Neural cell (in vitro differentiated cells): ENCODE results near the gene MYCN. TPM values are rescaled to one million over a fixed set of nuclear protein-coding genes. Genes with fewer than 3 reads are reported as not detected.

Experiments
- H2AFZ ChIP-seq: fragments of 200-600, 300-800 bp; sonication (generic), shearing (Covaris generic); 2 replicates; pipeline ENCODE4 v1.6.0; 2014; ENCODE audit warnings: low read depth, mild to moderate bottlenecking, antibody characterized with exemption, low read length, moderate library complexity
- H3F3A ChIP-seq: fragments of 200-600 bp; shearing (Covaris generic); 2 replicates; pipeline ENCODE4 v1.6.1; 2016; ENCODE audit warnings: mild to moderate bottlenecking, moderate library complexity, mixed read lengths, antibody characterized with exemption, low read length; ENCODE audit not compliant: insufficient read depth, poor library complexity, severe bottlenecking
- H3K27ac ChIP-seq: fragments of 200-600, 300-800 bp; sonication (generic), shearing (Covaris generic); 2 replicates; pipeline ENCODE4 v1.5.1; 2014; ENCODE audit warnings: mild to moderate bottlenecking, low read length, moderate library complexity
- H3K27me3 ChIP-seq: fragments of 300-800, 200-600 bp; sonication (generic), shearing (Covaris generic); 2 replicates; pipeline ENCODE4 v1.6.0; 2014; ENCODE audit warnings: mild to moderate bottlenecking, low read depth, low read length, moderate library complexity; ENCODE audit not compliant: insufficient read depth
- H3K36me3 ChIP-seq: fragments of 300-800, 200-600 bp; sonication (generic), shearing (Covaris generic); 2 replicates; pipeline ENCODE4 v1.5.1; 2014; ENCODE audit warnings: mild to moderate bottlenecking, antibody characterized with exemption, low read length, moderate library complexity; ENCODE audit not compliant: insufficient read depth
- H3K4me2 ChIP-seq: fragments of 300-800, 200-600 bp; sonication (generic), shearing (Covaris generic); 2 replicates; pipeline ENCODE4 v1.6.0; 2014; ENCODE audit warnings: mild to moderate bottlenecking, low read length
- H3K4me3 ChIP-seq: fragments of 300-800, 200-600 bp; sonication (generic), shearing (Covaris generic); 2 replicates; pipeline ENCODE4 v1.5.1; 2014; ENCODE audit warnings: mild to moderate bottlenecking, low read length, moderate library complexity
- H3K79me2 ChIP-seq: fragments of 200-600 bp; shearing (Covaris generic); replicated peaks from 2 replicates; pipeline ENCODE4 v1.6.0; 2014; ENCODE audit warnings: mild to moderate bottlenecking, low read length, moderate library complexity; ENCODE audit not compliant: insufficient read depth
- H3K9ac ChIP-seq: fragments of 300-800, 200-600 bp; sonication (generic), shearing (Covaris generic); 2 replicates; pipeline ENCODE4 v1.6.1; 2016; ENCODE audit warnings: mild to moderate bottlenecking, low read length, mixed read lengths
- H3K9me2 ChIP-seq: fragments of 200-600 bp; shearing (Covaris generic); 2 replicates; pipeline ENCODE4 v1.6.1; 2016; ENCODE audit warnings: mild to moderate bottlenecking, low read length, mixed read lengths; ENCODE audit not compliant: insufficient read depth
- H3K9me3 ChIP-seq: fragments of 200-600, 300-800 bp; sonication (generic), shearing (Covaris generic); 2 replicates; pipeline ENCODE4 v1.6.1; 2016; ENCODE audit warnings: mild to moderate bottlenecking, mixed run types, low read length, moderate library complexity, mixed read lengths
- H4K20me1 ChIP-seq: fragments of 200-600 bp; shearing (Covaris generic); 2 replicates; pipeline ENCODE4 v1.6.1; 2016; ENCODE audit warnings: mild to moderate bottlenecking, mixed run types; ENCODE audit not compliant: insufficient read depth
- EP300 ChIP-seq: fragments of 450-650 bp; conservative IDR thresholded peaks from 2 replicates; pipeline ENCODE4 v1.6.1; 2014; ENCODE audit warnings: antibody characterized with exemption, mild to moderate bottlenecking, moderate library complexity; ENCODE audit not compliant: poor library complexity, severe bottlenecking
- EZH2 ChIP-seq: fragments of 200-600, 300-800 bp; shearing (Covaris generic), sonication (generic); IDR thresholded peaks from 2 replicates; pipeline ENCODE4 v1.6.1; 2014; ENCODE audit warnings: antibody characterized with exemption, low read length, borderline replicate concordance, mild to moderate bottlenecking; ENCODE audit not compliant: insufficient read depth, poor library complexity, severe bottlenecking
- MXI1 ChIP-seq: fragments of 450-650 bp; conservative IDR thresholded peaks from 2 replicates; pipeline ENCODE4 v1.6.1; 2014; ENCODE audit warnings: antibody characterized with exemption, mild to moderate bottlenecking; ENCODE audit not compliant: poor library complexity, severe bottlenecking
- POLR2AphosphoS5 ChIP-seq: IDR thresholded peaks from 2 replicates; pipeline ENCODE4 v1.6.1; 2012
- RAD21 ChIP-seq: fragments of 450-650 bp; conservative IDR thresholded peaks from 2 replicates; pipeline ENCODE4 v1.6.1; 2014; ENCODE audit warnings: antibody characterized with exemption, mild to moderate bottlenecking, moderate library complexity
- SMC3 ChIP-seq: fragments of 450-650 bp; conservative IDR thresholded peaks from 2 replicates; pipeline ENCODE4 v1.6.1; 2014; ENCODE audit warnings: antibody characterized with exemption, mild to moderate bottlenecking, moderate library complexity; ENCODE audit not compliant: poor library complexity
- TAF1 ChIP-seq: IDR thresholded peaks from 2 replicates; pipeline ENCODE4 v1.6.1; 2012; ENCODE audit warnings: low read depth
- polyA plus RNA-seq: library from polyadenylated mRNA; depleted of rRNA; stranded (reverse); fragments of >200 nt; gene quantifications from 2 replicates; pipeline ENCODE4 v1.2.3, GENCODE V29; 2014
- TF ChIP-seq, protein P1 (sequence below): fragments of 450-650 bp; IDR thresholded peaks from 2 replicates; pipeline ENCODE4 v1.5.1; 2014; ENCODE audit warnings: antibody characterized with exemption, mild to moderate bottlenecking, moderate library complexity; ENCODE audit not compliant: poor library complexity, severe bottlenecking
- TF ChIP-seq, protein P2 (sequence below): IDR thresholded peaks from 2 replicates; pipeline ENCODE4 v1.6.1; 2012; ENCODE audit warnings: borderline replicate concordance

MYCN gene
- polyA plus RNA-seq, 1 donor from 2014 or later = 25.1 TPM

DNA sequence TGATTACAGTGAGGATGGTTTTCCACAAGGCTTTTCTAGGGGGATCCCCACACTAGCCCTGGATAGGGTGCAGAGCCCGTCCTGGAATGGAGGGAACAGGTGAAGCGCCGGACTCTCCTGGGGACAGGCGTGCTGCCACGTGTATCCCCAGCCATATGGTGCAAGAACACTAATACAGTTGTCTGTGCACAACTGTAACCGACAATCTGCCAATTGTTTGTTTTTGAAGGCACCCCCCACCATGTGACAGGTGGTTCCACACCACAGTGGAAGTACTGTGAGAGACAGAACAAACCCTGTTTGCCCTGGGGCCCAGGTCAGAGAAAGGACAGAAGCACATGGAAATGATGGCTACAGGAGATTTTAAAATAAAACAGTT, 52.9 kb downstream of the MYCN start:
- H3K9me2 ChIP-seq = no peaks in the 10 kb centered on the region
- no peak overlapping the region for H3K9ac ChIP-seq
- H3K4me2 ChIP-seq = no peak overlapping the region
- H3K79me2 ChIP-seq = no peaks in the 10 kb centered on the region
- no peaks in the 10 kb centered on the region for H3K27me3 ChIP-seq
- no peak overlapping the region for H3K4me3 ChIP-seq
- H3K36me3 ChIP-seq = no peaks in the 10 kb centered on the region
- no peak overlapping the region for H3K27ac ChIP-seq
- no peaks in the 10 kb centered on the region for H3F3A ChIP-seq
- no peaks in the 10 kb centered on the region for H4K20me1 ChIP-seq
- H2AFZ ChIP-seq = no peak overlapping the region
- H3K9me3 ChIP-seq = no peaks in the 10 kb centered on the region
- no peak for TF ChIP-seq EP300
- no peak for TF ChIP-seq POLR2AphosphoS5
- no peak for TF ChIP-seq TAF1
- TF ChIP-seq, protein P1, sequence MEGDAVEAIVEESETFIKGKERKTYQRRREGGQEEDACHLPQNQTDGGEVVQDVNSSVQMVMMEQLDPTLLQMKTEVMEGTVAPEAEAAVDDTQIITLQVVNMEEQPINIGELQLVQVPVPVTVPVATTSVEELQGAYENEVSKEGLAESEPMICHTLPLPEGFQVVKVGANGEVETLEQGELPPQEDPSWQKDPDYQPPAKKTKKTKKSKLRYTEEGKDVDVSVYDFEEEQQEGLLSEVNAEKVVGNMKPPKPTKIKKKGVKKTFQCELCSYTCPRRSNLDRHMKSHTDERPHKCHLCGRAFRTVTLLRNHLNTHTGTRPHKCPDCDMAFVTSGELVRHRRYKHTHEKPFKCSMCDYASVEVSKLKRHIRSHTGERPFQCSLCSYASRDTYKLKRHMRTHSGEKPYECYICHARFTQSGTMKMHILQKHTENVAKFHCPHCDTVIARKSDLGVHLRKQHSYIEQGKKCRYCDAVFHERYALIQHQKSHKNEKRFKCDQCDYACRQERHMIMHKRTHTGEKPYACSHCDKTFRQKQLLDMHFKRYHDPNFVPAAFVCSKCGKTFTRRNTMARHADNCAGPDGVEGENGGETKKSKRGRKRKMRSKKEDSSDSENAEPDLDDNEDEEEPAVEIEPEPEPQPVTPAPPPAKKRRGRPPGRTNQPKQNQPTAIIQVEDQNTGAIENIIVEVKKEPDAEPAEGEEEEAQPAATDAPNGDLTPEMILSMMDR = no peak
- TF ChIP-seq MXI1 = no peak
- no peak for TF ChIP-seq RAD21
- TF ChIP-seq SMC3 = no peak
- no peak for TF ChIP-seq EZH2
- TF ChIP-seq, protein P2, sequence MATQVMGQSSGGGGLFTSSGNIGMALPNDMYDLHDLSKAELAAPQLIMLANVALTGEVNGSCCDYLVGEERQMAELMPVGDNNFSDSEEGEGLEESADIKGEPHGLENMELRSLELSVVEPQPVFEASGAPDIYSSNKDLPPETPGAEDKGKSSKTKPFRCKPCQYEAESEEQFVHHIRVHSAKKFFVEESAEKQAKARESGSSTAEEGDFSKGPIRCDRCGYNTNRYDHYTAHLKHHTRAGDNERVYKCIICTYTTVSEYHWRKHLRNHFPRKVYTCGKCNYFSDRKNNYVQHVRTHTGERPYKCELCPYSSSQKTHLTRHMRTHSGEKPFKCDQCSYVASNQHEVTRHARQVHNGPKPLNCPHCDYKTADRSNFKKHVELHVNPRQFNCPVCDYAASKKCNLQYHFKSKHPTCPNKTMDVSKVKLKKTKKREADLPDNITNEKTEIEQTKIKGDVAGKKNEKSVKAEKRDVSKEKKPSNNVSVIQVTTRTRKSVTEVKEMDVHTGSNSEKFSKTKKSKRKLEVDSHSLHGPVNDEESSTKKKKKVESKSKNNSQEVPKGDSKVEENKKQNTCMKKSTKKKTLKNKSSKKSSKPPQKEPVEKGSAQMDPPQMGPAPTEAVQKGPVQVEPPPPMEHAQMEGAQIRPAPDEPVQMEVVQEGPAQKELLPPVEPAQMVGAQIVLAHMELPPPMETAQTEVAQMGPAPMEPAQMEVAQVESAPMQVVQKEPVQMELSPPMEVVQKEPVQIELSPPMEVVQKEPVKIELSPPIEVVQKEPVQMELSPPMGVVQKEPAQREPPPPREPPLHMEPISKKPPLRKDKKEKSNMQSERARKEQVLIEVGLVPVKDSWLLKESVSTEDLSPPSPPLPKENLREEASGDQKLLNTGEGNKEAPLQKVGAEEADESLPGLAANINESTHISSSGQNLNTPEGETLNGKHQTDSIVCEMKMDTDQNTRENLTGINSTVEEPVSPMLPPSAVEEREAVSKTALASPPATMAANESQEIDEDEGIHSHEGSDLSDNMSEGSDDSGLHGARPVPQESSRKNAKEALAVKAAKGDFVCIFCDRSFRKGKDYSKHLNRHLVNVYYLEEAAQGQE = no peak

DNA sequence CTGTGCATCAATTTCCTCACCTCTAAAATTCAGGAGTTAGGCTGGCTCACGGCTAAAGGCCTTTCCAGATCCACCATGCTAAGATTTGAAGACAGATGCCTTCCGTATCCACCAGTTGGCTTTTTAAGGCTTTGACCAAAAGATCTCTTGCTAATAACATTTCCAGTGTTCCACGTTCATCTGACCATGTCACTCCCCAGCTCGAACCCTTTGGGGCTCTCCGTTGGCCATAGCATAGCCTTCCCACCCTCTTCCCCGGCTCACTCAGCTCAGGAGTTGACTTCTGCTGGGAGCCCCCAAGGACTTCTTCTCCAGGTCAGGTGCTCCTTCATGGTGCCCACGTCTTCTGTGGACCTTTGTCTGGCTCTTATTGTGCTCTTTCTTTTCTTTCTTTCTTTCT, 53.3 kb downstream of the MYCN start:
- H3K4me3 ChIP-seq = no peak overlapping the region
- no peak overlapping the region for H3K9ac ChIP-seq
- no peak overlapping the region for H2AFZ ChIP-seq
- H3F3A ChIP-seq = no peaks in the 10 kb centered on the region
- H3K79me2 ChIP-seq = no peaks in the 10 kb centered on the region
- no peaks in the 10 kb centered on the region for H3K36me3 ChIP-seq
- H3K27ac ChIP-seq = no peak overlapping the region
- no peak overlapping the region for H3K4me2 ChIP-seq
- no peaks in the 10 kb centered on the region for H3K9me2 ChIP-seq
- H3K9me3 ChIP-seq = no peaks in the 10 kb centered on the region
- TF ChIP-seq EP300 = no peak
- no peak for TF ChIP-seq TAF1
- TF ChIP-seq, protein P2 = no peak
- TF ChIP-seq EZH2 = no peak
- TF ChIP-seq, protein P1 = no peak
- TF ChIP-seq MXI1 = no peak
- no peak for TF ChIP-seq SMC3
- no peak for TF ChIP-seq RAD21
- no peak for TF ChIP-seq POLR2AphosphoS5
- H3K27me3 ChIP-seq = no peaks in the 10 kb centered on the region
- H4K20me1 ChIP-seq = no peaks in the 10 kb centered on the region
